GM12801 (cell line): ENCODE results near the gene PRM3.

ENCODE experiments used
- CTCF ChIP-seq: IDR thresholded peaks from one replicate; pipeline ENCODE4 v1.5.1; 2011; ENCODE audit warnings: control low read depth; ENCODE audit not compliant: insufficient read length; ENCODE audit errors: extremely low read depth

The PRM3 gene

GRCh38 chr16:11308493-11309283, 35.3 kb upstream of the PRM3 start:
- no peak for TF ChIP-seq CTCF

GRCh38 chr16:11307639-11308492, 34.4 kb upstream of the PRM3 start:
- no peak for TF ChIP-seq CTCF

GRCh38 chr16:11306997-11307638, 33.7 kb upstream of the PRM3 start:
- TF ChIP-seq CTCF = no peak

- TF ChIP-seq CTCF = no peak
Observed at GRCh38 chr16:11306381-11306780, 33.0 kb upstream of the PRM3 start.

GRCh38 chr16:11303405-11304138, 30.1 kb upstream of the PRM3 start:
- no peak for TF ChIP-seq CTCF

- TF ChIP-seq CTCF = no peak
Observed at GRCh38 chr16:11302977-11303376, 29.5 kb upstream of the PRM3 start.
